K562 (cell line): ENCODE data around the gene CCDC171. TPM values are rescaled to one million over a fixed set of nuclear protein-coding genes. Genes with fewer than 3 reads are reported as not detected.

Experiments
- ATAC-seq: fragments of 200-7000 bp; cut with Tn5 transposase; 3 replicates; pipeline ENCODE4 v1.9.1; 2020; ENCODE audit warnings: moderate library complexity
- BruUV-seq: library from RNA; stranded (reverse); fragments of 400-500 nt; replicated peaks from 2 replicates; lab custom pipeline; 2021; lab: Mats Ljungman, UMichigan
- CTCF ChIA-PET: fragments of 300-600 bp; formaldehyde crosslinking; extraction: SDS; loops from one replicate; lab custom pipeline; 2021; ENCODE audit warnings: low intra/inter-chr PET ratio; lab: Yijun Ruan, JAX
- POLR2A ChIA-PET: fragments of 300-600, 350-650 bp; sonication (Branson Sonifier 250); formaldehyde crosslinking; extraction: SDS; loops from one replicate; lab custom pipeline; 2021; ENCODE audit warnings: antibody characterized with exemption, inconsistent platforms; lab: Yijun Ruan, JAX
- DNase-seq, 4 experiments: peaks; one replicate each; pipeline versions ENCODE4 v3.0.0 to v3.0.0-alpha.2; 2011 to 2018; ENCODE audit warnings: low spot score in 3 of 4, mixed read lengths in 3 of 4; ENCODE audit errors: extremely low read depth in 1 of 4
- FAIRE-seq: peaks from 2 replicates; lab custom pipeline; 2011; peaks lifted over from hg19 to GRCh38; lab: Jason Lieb, UNC
- H2AFZ ChIP-seq: 2 replicates; pipeline ENCODE4 v1.6.0; 2011; ENCODE audit warnings: low read depth, low read length, control low read depth, inconsistent platforms
- H3K27ac ChIP-seq: fragments of 200-600 bp; 3 replicates; pipeline ENCODE4 v1.8.0; 2011; ENCODE audit warnings: low read depth, mild to moderate bottlenecking, control low read depth, inconsistent platforms, low read length, moderate library complexity, mixed read lengths; ENCODE audit errors: extremely low read depth
- H3K27me3 ChIP-seq, 2 experiments: fragments of 300-600 bp in 1 of 2; 2 replicates in 1 of 2; 3 replicates in 1 of 2; pipeline versions ENCODE4 v1.6.0 to v1.8.0; 2011; ENCODE audit warnings: inconsistent platforms in 2 of 2, low read length in 2 of 2, mild to moderate bottlenecking in 1 of 2, mixed read lengths in 1 of 2, moderate library complexity in 1 of 2; ENCODE audit not compliant: control insufficient read depth in 2 of 2, insufficient read depth in 2 of 2
- H3K36me3 ChIP-seq: fragments of 300-600 bp; 3 replicates; pipeline ENCODE4 v1.8.0; 2011; ENCODE audit warnings: mild to moderate bottlenecking, low read length, inconsistent platforms; ENCODE audit not compliant: control insufficient read depth, insufficient read depth
- H3K4me1 ChIP-seq, 2 experiments: fragments of 200-600 bp in 1 of 2; replicated peaks in 1 of 2; 2 replicates in 1 of 2; 3 replicates in 1 of 2; pipeline versions ENCODE4 v1.5.1 to v1.8.0; 2011; ENCODE audit warnings: inconsistent platforms in 2 of 2, low read length in 2 of 2, mild to moderate bottlenecking in 1 of 2, mixed read lengths in 1 of 2, moderate library complexity in 1 of 2; ENCODE audit not compliant: control insufficient read depth in 2 of 2, insufficient read depth in 2 of 2
- H3K4me2 ChIP-seq: 2 replicates; pipeline ENCODE4 v1.6.1; 2011; ENCODE audit warnings: low read length, control low read depth, inconsistent platforms, mixed read lengths; ENCODE audit not compliant: insufficient read depth
- H3K4me3 ChIP-seq: fragments of 200-600 bp; sonication (generic), shearing (Covaris generic); 2 replicates; pipeline ENCODE4 v1.5.1; 2016; ENCODE audit warnings: control low read depth, inconsistent platforms
- H3K79me2 ChIP-seq: fragments of 200-600 bp; 3 replicates; pipeline ENCODE4 v1.8.0; 2011; ENCODE audit warnings: low read length, inconsistent platforms; ENCODE audit not compliant: control insufficient read depth, insufficient read depth
- H3K9ac ChIP-seq, 2 experiments: 2 replicates each; pipeline versions ENCODE4 v1.6.0 to v1.6.1; 2011; ENCODE audit warnings: low read depth in 2 of 2, low read length in 2 of 2, control low read depth in 1 of 2, inconsistent platforms in 1 of 2, mild to moderate bottlenecking in 1 of 2, mixed read lengths in 1 of 2; ENCODE audit not compliant: insufficient read depth in 1 of 2
- H3K9me1 ChIP-seq: one replicate; pipeline ENCODE4 v1.6.0; 2011; ENCODE audit warnings: inconsistent platforms, mild to moderate bottlenecking, low read length, moderate library complexity; ENCODE audit not compliant: control insufficient read depth, insufficient read depth
- H3K9me3 ChIP-seq: replicated peaks from 2 replicates; pipeline ENCODE4 v1.5.1; 2011; ENCODE audit warnings: low read depth, low read length, inconsistent platforms; ENCODE audit not compliant: control insufficient read depth, insufficient read depth
- H4K20me1 ChIP-seq: replicated peaks from 2 replicates; pipeline ENCODE4 v1.6.1; 2011; ENCODE audit warnings: low read length, inconsistent platforms, mixed read lengths; ENCODE audit not compliant: control insufficient read depth, insufficient read depth
- ARHGAP35 ChIP-seq: fragments of 450-650 bp; IDR thresholded peaks from 2 replicates; pipeline ENCODE4 v1.6.1; 2018; ENCODE audit not compliant: partially characterized antibody
- ETS2 ChIP-seq: IDR thresholded peaks from 2 replicates; pipeline ENCODE4 v1.6.1; 2016; ENCODE audit warnings: borderline replicate concordance, missing genetic modification characterization, mild to moderate bottlenecking, moderate library complexity, missing compliant biosample characterization; ENCODE audit not compliant: poor library complexity, severe bottlenecking
- GATAD2B ChIP-seq: fragments of 450-650 bp; IDR thresholded peaks from 2 replicates; pipeline ENCODE4 v1.6.1; 2017; ENCODE audit warnings: mild to moderate bottlenecking, borderline replicate concordance
- NCOA1 ChIP-seq: fragments of 450-650 bp; IDR thresholded peaks from 2 replicates; pipeline ENCODE4 v1.6.1; 2016; ENCODE audit warnings: low read depth
- NFIC ChIP-seq: fragments of 450-650 bp; IDR thresholded peaks from 2 replicates; pipeline ENCODE4 v1.6.1; 2017; ENCODE audit warnings: mild to moderate bottlenecking, inconsistent platforms
- PHF20 ChIP-seq: fragments of 450-650 bp; IDR thresholded peaks from 2 replicates; pipeline ENCODE4 v1.6.1; 2018; ENCODE audit not compliant: partially characterized antibody
- POLR2B ChIP-seq: fragments of 450-650 bp; IDR thresholded peaks from 2 replicates; pipeline ENCODE4 v1.6.1; 2018; ENCODE audit warnings: low read depth; ENCODE audit not compliant: partially characterized antibody
- SMARCA5 ChIP-seq: fragments of 450-650 bp; IDR thresholded peaks from 2 replicates; pipeline ENCODE4 v1.6.1; 2016
- SMARCC2 ChIP-seq: fragments of 450-650 bp; IDR thresholded peaks from 2 replicates; pipeline ENCODE4 v1.6.1; 2017; ENCODE audit warnings: antibody characterized with exemption, moderate library complexity, mild to moderate bottlenecking, low read depth
- SNIP1 ChIP-seq: fragments of 450-650 bp; IDR thresholded peaks from 2 replicates; pipeline ENCODE4 v1.7.1; 2017; ENCODE audit warnings: low read depth, mild to moderate bottlenecking
- SP1 ChIP-seq: sonication (generic); formaldehyde crosslinking; IDR thresholded peaks from 2 replicates; pipeline ENCODE4 v1.8.1; 2022; ENCODE audit warnings: mild to moderate bottlenecking, missing genetic modification reagents
- SREBF2 ChIP-seq: sonication (generic); formaldehyde crosslinking; IDR thresholded peaks from 2 replicates; pipeline ENCODE4 v1.4.0; 2020; ENCODE audit warnings: mild to moderate bottlenecking, missing genetic modification reagents
- TEAD2 ChIP-seq: fragments of 450-650 bp; IDR thresholded peaks from 2 replicates; pipeline ENCODE4 v1.6.1; 2016; ENCODE audit warnings: missing genetic modification characterization, control low read depth, missing compliant biosample characterization
- YBX1 ChIP-seq: fragments of 450-650 bp; IDR thresholded peaks from 2 replicates; pipeline ENCODE4 v1.7.1; 2016; ENCODE audit warnings: mild to moderate bottlenecking
- ZEB2 ChIP-seq: fragments of 450-650 bp; IDR thresholded peaks from 2 replicates; pipeline ENCODE4 v1.6.1; 2016
- ZKSCAN1 ChIP-seq: fragments of 150-350 bp; IDR thresholded peaks from 2 replicates; pipeline ENCODE4 v1.6.1; 2016; ENCODE audit warnings: low read depth, low read length
- ZNF239 ChIP-seq: fragments of 250-450 bp; sonication (Bioruptor Pico); IDR thresholded peaks from 2 replicates; pipeline ENCODE4 v1.4.0; 2020; ENCODE audit warnings: mild to moderate bottlenecking
- ZNF282 ChIP-seq: sonication (generic); formaldehyde crosslinking; IDR thresholded peaks from 2 replicates; pipeline ENCODE4 v1.8.1; 2023; ENCODE audit warnings: missing genetic modification reagents
- ZNF561 ChIP-seq: fragments of 450-650 bp; formaldehyde crosslinking; conservative IDR thresholded peaks from 2 replicates; pipeline ENCODE4 v1.4.0; 2020; ENCODE audit warnings: mild to moderate bottlenecking, moderate library complexity
- ZNF644 ChIP-seq: fragments of 200-800 bp; sonication (Bioruptor generic); IDR thresholded peaks from 2 replicates; pipeline ENCODE4 v1.6.1; 2016; ENCODE audit warnings: low read depth, missing genetic modification characterization, missing compliant biosample characterization
- ZNF780A ChIP-seq: fragments of 250-450 bp; sonication (Bioruptor Pico); IDR thresholded peaks from 2 replicates; pipeline ENCODE4 v1.5.0; 2021; ENCODE audit warnings: mild to moderate bottlenecking
- WGBS: fragments of 100-300 bp; shearing (Covaris generic); methylation state at CpG from one replicate; pipeline ENCODE4 v1.1.6; 2016; ENCODE audit warnings: low coverage, mixed read lengths; ENCODE audit not compliant: insufficient coverage; ENCODE audit errors: missing lambda C conversion rate; 5-methylcytosine and 5-hydroxymethylcytosine counted together
- in situ Hi-C: fragments of 300-500 bp; cut with MboI; formaldehyde crosslinking; loops from 4 replicates; pipeline ENCODE4 v1.15.0; 2018; ENCODE audit warnings: inconsistent platforms, mixed read lengths
- intact Hi-C: fragments of 100-400 bp; cut with micrococcal nuclease; formaldehyde crosslinking; loops from 2 replicates; pipeline ENCODE4 v1.14.2; 2022
- polyA plus RNA-seq, 8 experiments: library from polyadenylated mRNA; depleted of rRNA in 4 of 8; stranded (reverse) in 5 of 8; unstranded in 3 of 8; fragments of >200 nt; fragmentation: Nextera tagmentation in 2 of 8; fragmentation: Illumina TruSeq in 1 of 8; extraction: Ambion mirVana in 2 of 8; extraction: Trizol in 1 of 8; gene quantifications; 2 replicates each; pipeline versions ENCODE4 v1.2.1 to v1.2.3, GENCODE V29; 2011 to 2014; ENCODE audit warnings: inconsistent platforms in 1 of 8, missing spikeins in 1 of 8
- total RNA-seq, 7 experiments: library from RNA; depleted of rRNA in 6 of 7; stranded (reverse); fragments of >200 nt in 6 of 7; fragmentation: Illumina TruSeq in 2 of 7; extraction: Trizol in 2 of 7; gene quantifications; 2 replicates each; pipeline versions ENCODE4 v1.2.1 to v1.2.3, GENCODE V29; 2011 to 2021; ENCODE audit warnings: low replicate concordance in 1 of 7
- TF ChIP-seq, protein P1 (sequence below): sonication (generic); formaldehyde crosslinking; IDR thresholded peaks from 2 replicates; pipeline ENCODE4 v1.8.0; 2022; ENCODE audit warnings: mild to moderate bottlenecking, missing genetic modification reagents

The CCDC171 gene
- total and polyA plus RNA-seq, 9 of the 15 experiments (the other 6 are each of a cell fraction or from before 2014, with no cell fraction given) = 0.08 to 3.8 (median 0.27) TPM

DNA sequence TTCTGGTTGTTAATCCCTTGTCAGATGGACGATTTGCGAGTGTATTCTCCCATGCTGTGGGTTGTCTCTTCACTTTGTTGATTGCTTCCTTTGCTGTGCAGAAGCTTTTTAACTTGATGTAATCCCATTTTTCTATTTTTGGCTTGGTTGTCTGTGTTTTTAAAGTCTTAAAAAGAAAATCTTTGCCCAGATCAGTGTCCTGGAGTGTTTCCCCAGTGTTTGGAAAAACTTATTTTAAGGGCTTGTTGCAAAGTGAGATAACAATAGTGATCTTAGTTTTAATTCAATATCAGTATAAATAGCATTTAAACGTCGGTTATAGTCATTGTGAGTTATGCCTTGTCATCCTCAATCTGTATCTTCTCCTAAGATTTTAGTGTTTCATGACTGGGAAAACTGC lies 329.5 kb downstream of the CCDC171 start (continued):
- TF ChIP-seq, protein P1, sequence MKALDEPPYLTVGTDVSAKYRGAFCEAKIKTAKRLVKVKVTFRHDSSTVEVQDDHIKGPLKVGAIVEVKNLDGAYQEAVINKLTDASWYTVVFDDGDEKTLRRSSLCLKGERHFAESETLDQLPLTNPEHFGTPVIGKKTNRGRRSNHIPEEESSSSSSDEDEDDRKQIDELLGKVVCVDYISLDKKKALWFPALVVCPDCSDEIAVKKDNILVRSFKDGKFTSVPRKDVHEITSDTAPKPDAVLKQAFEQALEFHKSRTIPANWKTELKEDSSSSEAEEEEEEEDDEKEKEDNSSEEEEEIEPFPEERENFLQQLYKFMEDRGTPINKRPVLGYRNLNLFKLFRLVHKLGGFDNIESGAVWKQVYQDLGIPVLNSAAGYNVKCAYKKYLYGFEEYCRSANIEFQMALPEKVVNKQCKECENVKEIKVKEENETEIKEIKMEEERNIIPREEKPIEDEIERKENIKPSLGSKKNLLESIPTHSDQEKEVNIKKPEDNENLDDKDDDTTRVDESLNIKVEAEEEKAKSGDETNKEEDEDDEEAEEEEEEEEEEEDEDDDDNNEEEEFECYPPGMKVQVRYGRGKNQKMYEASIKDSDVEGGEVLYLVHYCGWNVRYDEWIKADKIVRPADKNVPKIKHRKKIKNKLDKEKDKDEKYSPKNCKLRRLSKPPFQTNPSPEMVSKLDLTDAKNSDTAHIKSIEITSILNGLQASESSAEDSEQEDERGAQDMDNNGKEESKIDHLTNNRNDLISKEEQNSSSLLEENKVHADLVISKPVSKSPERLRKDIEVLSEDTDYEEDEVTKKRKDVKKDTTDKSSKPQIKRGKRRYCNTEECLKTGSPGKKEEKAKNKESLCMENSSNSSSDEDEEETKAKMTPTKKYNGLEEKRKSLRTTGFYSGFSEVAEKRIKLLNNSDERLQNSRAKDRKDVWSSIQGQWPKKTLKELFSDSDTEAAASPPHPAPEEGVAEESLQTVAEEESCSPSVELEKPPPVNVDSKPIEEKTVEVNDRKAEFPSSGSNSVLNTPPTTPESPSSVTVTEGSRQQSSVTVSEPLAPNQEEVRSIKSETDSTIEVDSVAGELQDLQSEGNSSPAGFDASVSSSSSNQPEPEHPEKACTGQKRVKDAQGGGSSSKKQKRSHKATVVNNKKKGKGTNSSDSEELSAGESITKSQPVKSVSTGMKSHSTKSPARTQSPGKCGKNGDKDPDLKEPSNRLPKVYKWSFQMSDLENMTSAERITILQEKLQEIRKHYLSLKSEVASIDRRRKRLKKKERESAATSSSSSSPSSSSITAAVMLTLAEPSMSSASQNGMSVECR = no peak
- no peak for TF ChIP-seq ZNF780A
- TF ChIP-seq ZEB2 = no peak

DNA sequence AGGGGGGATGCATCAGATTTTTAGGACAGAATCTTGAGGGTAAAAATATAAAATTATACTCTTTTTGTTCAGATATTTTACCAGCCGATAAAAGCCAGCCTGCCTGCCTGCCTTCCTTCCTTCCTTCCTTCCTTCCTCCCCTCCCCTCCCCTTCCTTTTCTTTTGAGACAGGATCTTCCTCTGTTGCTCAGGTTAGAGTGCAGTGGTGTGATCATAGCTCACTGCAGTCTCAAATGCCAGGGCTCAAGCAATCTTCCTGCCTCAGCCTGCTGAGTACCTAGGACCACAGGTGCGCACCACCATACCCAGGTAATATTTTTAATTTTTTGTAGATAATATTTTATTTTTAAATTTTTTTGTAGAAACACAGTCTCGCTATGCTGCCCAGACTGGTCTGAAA lies 330.0 kb downstream of the CCDC171 start:
- no TSS peak for BruUV-seq
- H3K4me2 ChIP-seq = no peak overlapping the region
- DNase-seq (no peak), FAIRE-seq (no peak)
- H2AFZ ChIP-seq = no peak overlapping the region
- H3K4me3 ChIP-seq = no peak overlapping the region
- no peaks in the 10 kb centered on the region for H3K9me1 ChIP-seq
- TF ChIP-seq ZNF239 (CRISPR knock-in tag) (no peak), TEAD2 (tag) (no peak), ETS2 (no peak), PHF20 (no peak), SMARCC2 (no peak), NCOA1 (no peak), ZKSCAN1 (no peak), ARHGAP35 (no peak), GATAD2B (no peak), YBX1 (no peak), SMARCA5 (no peak), ZNF644 (tag) (no peak), ZNF282 (no peak), SREBF2 (CRISPR knock-in tag) (no peak), NFIC (no peak), POLR2B (no peak), SNIP1 (no peak), SP1 (no peak), ZNF561 (CRISPR knock-in tag) (no peak)
- TF ChIP-seq, all 486 proteins: peak for 0
- no peaks in the 10 kb centered on the region for H3K79me2 ChIP-seq
- H4K20me1 ChIP-seq = no peaks in the 10 kb centered on the region
- intact Hi-C loops = no loop called here
- no peaks in the 10 kb centered on the region for H3K27me3 ChIP-seq
- H3K9me3 ChIP-seq = no peaks in the 10 kb centered on the region
- no peak for ATAC-seq
- POLR2A ChIA-PET = no interaction called here
- no peaks in the 10 kb centered on the region for H3K4me1 ChIP-seq
- 0% methylated on average over 2 of the region's 3 CpGs for WGBS
- H3K9ac ChIP-seq = no peak overlapping the region
- in situ Hi-C loops = no loop called here
- CTCF ChIA-PET = no interaction called here
- H3K27ac ChIP-seq = no peak overlapping the region
- no peaks in the 10 kb centered on the region for H3K36me3 ChIP-seq
